ENCODE measurements around the gene SULT6B1.

DNA sequence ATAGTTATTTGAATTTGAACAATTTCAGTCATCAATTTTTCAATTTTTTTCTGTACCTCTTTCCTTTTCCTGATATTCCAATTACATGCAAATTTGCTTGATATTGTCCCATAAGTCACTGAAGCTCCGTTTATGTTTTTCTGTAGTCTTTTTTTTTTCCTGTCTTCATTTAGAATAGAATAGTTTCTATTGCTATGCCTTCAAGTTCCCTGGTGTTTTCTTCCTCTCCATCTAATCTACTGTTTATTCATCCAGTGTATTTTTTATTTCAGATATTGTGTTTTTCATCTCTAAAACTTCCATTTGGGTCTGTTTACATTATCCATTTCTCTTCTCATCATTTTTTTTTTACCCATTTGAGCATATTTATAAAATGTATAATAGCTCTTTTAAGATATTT, 23.7 kb downstream of the SULT6B1 start:
- TF ChIP-seq POLR2A (IDR thresholded peaks at IDR 0.05), result no peak
- TF ChIP-seq, protein P1, sequence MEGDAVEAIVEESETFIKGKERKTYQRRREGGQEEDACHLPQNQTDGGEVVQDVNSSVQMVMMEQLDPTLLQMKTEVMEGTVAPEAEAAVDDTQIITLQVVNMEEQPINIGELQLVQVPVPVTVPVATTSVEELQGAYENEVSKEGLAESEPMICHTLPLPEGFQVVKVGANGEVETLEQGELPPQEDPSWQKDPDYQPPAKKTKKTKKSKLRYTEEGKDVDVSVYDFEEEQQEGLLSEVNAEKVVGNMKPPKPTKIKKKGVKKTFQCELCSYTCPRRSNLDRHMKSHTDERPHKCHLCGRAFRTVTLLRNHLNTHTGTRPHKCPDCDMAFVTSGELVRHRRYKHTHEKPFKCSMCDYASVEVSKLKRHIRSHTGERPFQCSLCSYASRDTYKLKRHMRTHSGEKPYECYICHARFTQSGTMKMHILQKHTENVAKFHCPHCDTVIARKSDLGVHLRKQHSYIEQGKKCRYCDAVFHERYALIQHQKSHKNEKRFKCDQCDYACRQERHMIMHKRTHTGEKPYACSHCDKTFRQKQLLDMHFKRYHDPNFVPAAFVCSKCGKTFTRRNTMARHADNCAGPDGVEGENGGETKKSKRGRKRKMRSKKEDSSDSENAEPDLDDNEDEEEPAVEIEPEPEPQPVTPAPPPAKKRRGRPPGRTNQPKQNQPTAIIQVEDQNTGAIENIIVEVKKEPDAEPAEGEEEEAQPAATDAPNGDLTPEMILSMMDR (IDR thresholded peaks at IDR 0.05), result no peak
- TF ChIP-seq POLR2AphosphoS5 (IDR thresholded peaks at IDR 0.05; ENCODE audit: insufficient read depth in 1 of 2, low read depth in 1 of 2), result no peak
